ENCODE measurements around the gene ST6GALNAC3. TPM values are rescaled to one million over a fixed set of nuclear protein-coding genes. Genes with fewer than 3 reads are reported as not detected.
"Not testable (repeated sequence)": the region's sequence is repeated elsewhere in the genome, so short reads cannot be mapped to it uniquely, and the experiment has no call there.

Gene ST6GALNAC3
- total RNA-seq, 1 donor from 2014 or later, result 3.9 TPM

- no peak for DNase-seq (ENCODE audit: missing footprints)
- intact Hi-C loops (cut with DNase I), result no loop called here
- ATAC-seq, result no peak
Measured at GRCh38 chr1:76218888-76219287, 144.3 kb downstream of the ST6GALNAC3 start.

- DNase-seq (ENCODE audit: missing footprints) (no peak), ATAC-seq (no peak)
- intact Hi-C loops (cut with DNase I), result no loop called here
Measured at GRCh38 chr1:76219366-76219818, 144.8 kb downstream of the ST6GALNAC3 start.

DNA sequence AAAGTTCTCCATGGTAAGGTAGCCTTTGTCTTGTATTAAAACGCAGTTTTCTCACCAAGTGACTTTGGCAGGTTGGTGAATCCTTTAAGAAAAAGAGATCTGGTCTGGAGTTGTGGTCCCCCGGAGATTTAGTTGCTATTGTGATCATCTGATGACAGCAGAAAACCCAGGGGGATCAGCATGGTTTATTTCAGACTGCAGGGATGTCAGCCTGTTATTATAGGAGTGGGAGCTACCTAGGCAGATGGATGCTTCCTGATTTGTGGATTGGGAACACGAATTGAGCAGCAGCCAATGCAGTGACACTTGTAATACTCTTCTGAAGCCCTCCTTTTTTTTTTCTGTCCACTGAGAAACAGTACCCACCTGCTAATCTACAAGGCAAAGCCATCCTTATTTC lies 150.2 kb downstream of the ST6GALNAC3 start:
- intact Hi-C loops (cut with DNase I), result no loop called here
- DNase-seq (ENCODE audit: missing footprints), result no peak
- no peak for ATAC-seq

DNA sequence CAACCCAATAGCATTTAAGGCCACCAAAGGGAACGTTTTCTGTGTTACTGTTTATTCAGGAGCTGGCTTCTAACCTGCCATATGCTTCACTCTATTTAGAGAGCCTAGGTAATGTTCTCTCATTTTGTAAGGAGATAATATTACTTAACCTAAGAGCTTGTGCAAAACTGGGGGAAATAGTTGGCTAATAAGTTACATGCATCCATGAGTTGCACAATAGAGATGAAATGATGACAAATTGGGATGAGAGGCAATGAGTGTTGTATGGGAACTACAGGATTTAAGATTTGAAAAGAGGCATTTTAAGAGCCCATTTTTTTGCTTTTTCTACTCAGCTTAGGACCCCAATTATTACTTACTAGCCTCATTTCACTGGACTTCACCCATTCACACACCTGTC lies 151.0 kb downstream of the ST6GALNAC3 start:
- ATAC-seq (no peak), DNase-seq (ENCODE audit: missing footprints) (no peak)
- intact Hi-C loops (cut with DNase I), result no loop called here

DNA sequence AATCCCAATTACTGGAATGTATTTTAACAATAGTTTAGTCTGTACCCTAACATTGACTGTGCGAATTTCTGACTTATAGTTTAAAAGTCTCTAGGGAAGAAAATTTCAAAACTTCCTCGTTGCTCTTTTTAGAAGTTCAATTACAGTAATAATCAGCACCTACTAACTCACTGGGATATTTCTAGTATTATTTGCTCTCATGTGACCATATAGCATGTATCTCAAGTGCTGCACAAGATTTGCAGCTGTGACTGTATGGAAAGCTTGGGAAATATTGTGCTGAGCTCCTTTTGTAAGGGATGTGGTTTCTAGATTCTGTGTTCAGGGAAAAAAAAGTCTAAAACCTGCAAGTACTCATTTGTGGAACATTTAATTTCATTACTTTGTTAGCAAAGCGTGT lies 153.1 kb downstream of the ST6GALNAC3 start:
- ATAC-seq (no peak), DNase-seq (ENCODE audit: missing footprints) (no peak)
- intact Hi-C loops (cut with DNase I), result no loop called here

- intact Hi-C loops (cut with DNase I), result no loop called here
- DNase-seq (ENCODE audit: missing footprints) (no peak), ATAC-seq (no peak)
Measured at GRCh38 chr1:76229279-76230005, 154.9 kb downstream of the ST6GALNAC3 start.

GRCh38 chr1:76230842-76231281 lies 156.3 kb downstream of the ST6GALNAC3 start:
- DNase-seq (ENCODE audit: missing footprints) (no peak), ATAC-seq (no peak)
- intact Hi-C loops (cut with DNase I), result no loop called here

GRCh38 chr1:76231320-76231719 lies 156.8 kb downstream of the ST6GALNAC3 start:
- DNase-seq (ENCODE audit: missing footprints) (no peak), ATAC-seq (no peak)
- intact Hi-C loops (cut with DNase I), result no loop called here

GRCh38 chr1:76232666-76233065 lies 158.1 kb downstream of the ST6GALNAC3 start:
- no peak for ATAC-seq
- no peak for DNase-seq (ENCODE audit: missing footprints)
- intact Hi-C loops (cut with DNase I), result no loop called here

GRCh38 chr1:76234061-76234460 lies 159.5 kb downstream of the ST6GALNAC3 start:
- ATAC-seq (no peak), DNase-seq (ENCODE audit: missing footprints) (no peak)
- intact Hi-C loops (cut with DNase I), result no loop called here

DNA sequence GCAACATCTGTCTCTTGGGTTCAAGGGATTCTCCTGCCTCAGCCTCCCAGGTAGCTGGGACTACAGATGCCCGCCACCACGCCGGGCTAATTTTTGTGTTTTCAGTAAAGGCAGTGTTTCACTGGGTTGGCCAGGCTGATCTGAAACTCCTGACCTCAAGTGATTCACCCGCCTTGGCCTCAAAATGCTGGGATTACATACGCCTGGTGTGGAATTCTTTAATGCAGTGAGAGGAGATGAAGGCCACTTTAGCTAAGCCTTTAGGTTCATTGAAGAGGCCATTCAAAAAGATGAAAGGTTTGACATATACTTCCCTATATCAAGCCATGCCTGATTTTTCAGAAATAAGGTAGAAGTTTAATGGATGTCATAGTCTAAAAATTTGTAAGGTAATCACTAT lies 162.7 kb downstream of the ST6GALNAC3 start:
- intact Hi-C loops (cut with DNase I), result no loop called here
- DNase-seq (ENCODE audit: missing footprints), result no peak
- no peak for ATAC-seq

- DNase-seq (ENCODE audit: missing footprints) (no peak), ATAC-seq (no peak)
- intact Hi-C loops (cut with DNase I), result no loop called here
Measured at GRCh38 chr1:76238094-76238628, 163.6 kb downstream of the ST6GALNAC3 start.

GRCh38 chr1:76239470-76239918 lies 164.9 kb downstream of the ST6GALNAC3 start:
- DNase-seq (ENCODE audit: missing footprints) (no peak), ATAC-seq (no peak)
- intact Hi-C loops (cut with DNase I), result no loop called here

GRCh38 chr1:76240316-76240715 lies 165.8 kb downstream of the ST6GALNAC3 start:
- intact Hi-C loops (cut with DNase I), result no loop called here

DNA sequence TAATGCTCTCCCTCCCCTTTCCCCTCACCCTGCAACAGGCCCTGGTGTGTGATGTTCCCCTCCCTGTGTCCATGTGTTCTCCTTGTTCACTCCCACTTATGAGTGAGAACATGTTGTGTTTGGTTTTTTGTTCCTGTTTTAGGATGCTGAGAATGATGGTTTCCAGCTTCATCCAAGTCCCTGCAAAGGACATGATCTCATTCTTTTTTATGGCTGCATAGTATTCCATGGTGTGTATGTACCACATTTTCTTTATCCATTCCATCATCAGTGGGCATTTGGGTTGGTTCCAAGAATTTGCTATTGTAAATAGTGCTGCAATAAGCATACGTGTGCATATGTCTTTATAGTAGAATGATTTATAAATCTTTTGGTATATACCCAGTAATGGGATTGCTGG lies 168.0 kb downstream of the ST6GALNAC3 start:
- intact Hi-C loops (cut with DNase I); ATAC-seq; DNase-seq (ENCODE audit: missing footprints): not testable (repeated sequence)

More at GRCh38 chr1:76240316-76240715, 165.8 kb downstream of the ST6GALNAC3 start:
- ATAC-seq (no peak), DNase-seq (ENCODE audit: missing footprints) (no peak)

DNA sequence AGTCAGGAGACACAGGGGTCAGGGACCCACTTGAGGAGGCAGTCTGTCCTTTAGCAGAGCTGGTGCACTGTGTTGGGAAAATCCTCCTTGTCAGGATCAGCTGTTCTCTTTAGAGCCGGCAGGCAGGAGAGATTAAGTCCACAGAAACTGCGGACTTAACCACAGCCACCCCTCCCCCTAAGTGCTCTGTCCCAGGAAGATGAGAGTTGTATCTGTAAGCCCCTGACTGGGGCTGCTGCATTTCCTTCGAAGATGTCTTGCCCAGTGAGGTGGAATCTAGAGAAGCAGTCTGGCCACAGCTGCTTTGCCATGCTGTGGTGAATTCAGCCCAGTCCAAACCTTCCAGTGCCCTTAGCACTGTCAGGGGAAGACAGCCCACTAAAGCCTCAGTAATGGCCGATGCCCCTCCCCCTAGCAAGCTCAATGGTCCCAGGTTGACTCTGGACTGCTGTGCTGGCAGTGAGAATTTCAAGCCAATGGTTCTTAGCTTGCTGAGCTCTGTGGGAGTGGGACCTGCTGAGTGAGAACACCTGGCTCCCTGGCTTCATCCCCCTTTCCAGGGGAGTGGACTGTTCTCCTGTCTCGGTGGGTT lies 172.8 kb downstream of the ST6GALNAC3 start:
- intact Hi-C loops (cut with DNase I), result no loop called here
- DNase-seq (ENCODE audit: missing footprints) (no peak), ATAC-seq (no peak)

DNA sequence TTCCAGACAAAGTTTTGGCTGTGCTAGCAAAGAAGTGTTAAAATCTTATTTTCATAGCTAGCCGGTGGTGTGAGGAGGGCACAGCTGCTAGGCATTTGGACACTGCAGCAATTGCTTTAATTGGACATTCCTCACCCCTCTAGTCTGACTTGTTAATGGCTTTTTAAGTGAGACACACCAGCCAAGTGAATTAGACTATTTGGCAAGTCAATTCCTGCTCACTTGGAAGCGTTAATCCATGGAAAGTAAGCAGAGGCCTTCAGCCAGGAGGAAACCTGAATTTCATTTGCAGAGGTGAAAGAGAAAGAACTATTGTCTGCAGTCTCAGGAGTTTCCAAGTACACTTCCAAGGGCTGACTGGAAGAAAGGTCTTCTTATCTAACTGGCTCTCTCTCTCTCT lies 175.7 kb downstream of the ST6GALNAC3 start:
- no peak for DNase-seq (ENCODE audit: missing footprints)
- intact Hi-C loops (cut with DNase I), result no loop called here
- no peak for ATAC-seq

- DNase-seq (ENCODE audit: missing footprints), result no peak
- no peak for ATAC-seq
- intact Hi-C loops (cut with DNase I), result no loop called here
Measured at GRCh38 chr1:76252431-76252830, 177.9 kb downstream of the ST6GALNAC3 start.

- DNase-seq (ENCODE audit: missing footprints) (no peak), ATAC-seq (no peak)
- intact Hi-C loops (cut with DNase I), result no loop called here
Measured at GRCh38 chr1:76254104-76255030, 179.8 kb downstream of the ST6GALNAC3 start.
